Nephron progenitor cell (in vitro differentiated cells): ENCODE results near the gene CCT3.
A peak's percentile ranks its signal among the peaks of the same experiment; 100 is the strongest.

ENCODE experiments used
- DNase-seq: peaks from one replicate; pipeline ENCODE4 v3.0.0; 2021
- H3K27ac Mint-ChIP-seq: 2 replicates; pipeline ENCODE4 v1.8.0; 2021; ENCODE audit warnings: mild to moderate bottlenecking, moderate library complexity, mixed read lengths
- H3K27me3 Mint-ChIP-seq: 2 replicates; pipeline ENCODE4 v1.8.0; 2021; ENCODE audit warnings: mild to moderate bottlenecking, low read depth, mixed read lengths; ENCODE audit not compliant: poor library complexity
- H3K36me3 Mint-ChIP-seq: 2 replicates; pipeline ENCODE4 v1.8.0; 2021; ENCODE audit warnings: low read depth, mixed read lengths
- H3K4me1 Mint-ChIP-seq: 2 replicates; pipeline ENCODE4 v1.8.0; 2021; ENCODE audit warnings: mixed read lengths
- H3K4me3 Mint-ChIP-seq: 2 replicates; pipeline ENCODE4 v1.8.0; 2021; ENCODE audit warnings: mild to moderate bottlenecking, moderate library complexity, mixed read lengths
- H3K9me3 Mint-ChIP-seq: 2 replicates; pipeline ENCODE4 v1.8.0; 2021; ENCODE audit warnings: mild to moderate bottlenecking, moderate library complexity, mixed read lengths
- CTCF ChIP-seq: fragments of 200-600 bp; sonication (generic); IDR thresholded peaks from 2 replicates; pipeline ENCODE4 v1.5.0; 2021; ENCODE audit warnings: antibody characterized with exemption

CCT3 gene

GRCh38 chr1:156384658-156385057 is 46.6 kb upstream of the CCT3 start:
- no peak for TF ChIP-seq CTCF
- no peak for DNase-seq
- H3K4me1 Mint-ChIP-seq: peaks cover 8% of the 10 kb centered on the region
- H3K9me3 Mint-ChIP-seq: no peaks in the 10 kb centered on the region
- no peak overlapping the region for H3K4me3 Mint-ChIP-seq
- H3K36me3 Mint-ChIP-seq: no peaks in the 10 kb centered on the region
- peaks cover 61% of the 10 kb centered on the region for H3K27me3 Mint-ChIP-seq
- no peak overlapping the region for H3K27ac Mint-ChIP-seq

GRCh38 chr1:156384007-156384406 is 45.9 kb upstream of the CCT3 start:
- no peaks in the 10 kb centered on the region for H3K9me3 Mint-ChIP-seq
- no peaks in the 10 kb centered on the region for H3K36me3 Mint-ChIP-seq
- DNase-seq: no peak
- H3K4me1 Mint-ChIP-seq: peaks cover 8% of the 10 kb centered on the region
- TF ChIP-seq CTCF: no peak
- peaks cover 54% of the 10 kb centered on the region for H3K27me3 Mint-ChIP-seq
- H3K27ac Mint-ChIP-seq: no peak overlapping the region
- no peak overlapping the region for H3K4me3 Mint-ChIP-seq

- peak; percentile 78 for DNase-seq
- Mint-ChIP-seq H3K4me1 (peaks cover 8% of the 10 kb centered on the region), H3K27me3 (peaks cover 44% of the 10 kb centered on the region), H3K27ac (no peak overlapping the region), H3K36me3 (no peaks in the 10 kb centered on the region), H3K4me3 (no peak overlapping the region), H3K9me3 (no peaks in the 10 kb centered on the region)
- peak; percentile 87 for TF ChIP-seq CTCF
Measured at GRCh38 chr1:156383023-156383422, 44.9 kb upstream of the CCT3 start.

- Mint-ChIP-seq H3K36me3 (no peaks in the 10 kb centered on the region), H3K4me1 (peaks cover 4% of the 10 kb centered on the region), H3K4me3 (no peak overlapping the region), H3K9me3 (no peaks in the 10 kb centered on the region), H3K27ac (no peak overlapping the region), H3K27me3 (peaks cover 44% of the 10 kb centered on the region)
- DNase-seq: no peak
- TF ChIP-seq CTCF: no peak
Measured at GRCh38 chr1:156382561-156382960, 44.5 kb upstream of the CCT3 start.

- no peak for DNase-seq
- no peak overlapping the region for H3K27ac Mint-ChIP-seq
- no peaks in the 10 kb centered on the region for H3K9me3 Mint-ChIP-seq
- H3K4me3 Mint-ChIP-seq: no peak overlapping the region
- H3K4me1 Mint-ChIP-seq: no peaks in the 10 kb centered on the region
- TF ChIP-seq CTCF: no peak
- H3K36me3 Mint-ChIP-seq: no peaks in the 10 kb centered on the region
- peaks cover 33% of the 10 kb centered on the region for H3K27me3 Mint-ChIP-seq
Measured at GRCh38 chr1:156379420-156380165, 41.5 kb upstream of the CCT3 start.

- Mint-ChIP-seq H3K36me3 (no peaks in the 10 kb centered on the region), H3K27me3 (peaks cover 41% of the 10 kb centered on the region), H3K4me3 (no peak overlapping the region), H3K9me3 (no peaks in the 10 kb centered on the region), H3K27ac (no peak overlapping the region), H3K4me1 (no peaks in the 10 kb centered on the region)
- no peak for TF ChIP-seq CTCF
- no peak for DNase-seq
Measured at GRCh38 chr1:156378557-156378956, 40.5 kb upstream of the CCT3 start.
